ENCODE measurements around the gene PDZRN3. TPM values are rescaled to one million over a fixed set of nuclear protein-coding genes. Genes with fewer than 3 reads are reported as not detected.

The PDZRN3 gene
- total RNA-seq, 1 donor from 2014 or later: 3.4 TPM

DNA sequence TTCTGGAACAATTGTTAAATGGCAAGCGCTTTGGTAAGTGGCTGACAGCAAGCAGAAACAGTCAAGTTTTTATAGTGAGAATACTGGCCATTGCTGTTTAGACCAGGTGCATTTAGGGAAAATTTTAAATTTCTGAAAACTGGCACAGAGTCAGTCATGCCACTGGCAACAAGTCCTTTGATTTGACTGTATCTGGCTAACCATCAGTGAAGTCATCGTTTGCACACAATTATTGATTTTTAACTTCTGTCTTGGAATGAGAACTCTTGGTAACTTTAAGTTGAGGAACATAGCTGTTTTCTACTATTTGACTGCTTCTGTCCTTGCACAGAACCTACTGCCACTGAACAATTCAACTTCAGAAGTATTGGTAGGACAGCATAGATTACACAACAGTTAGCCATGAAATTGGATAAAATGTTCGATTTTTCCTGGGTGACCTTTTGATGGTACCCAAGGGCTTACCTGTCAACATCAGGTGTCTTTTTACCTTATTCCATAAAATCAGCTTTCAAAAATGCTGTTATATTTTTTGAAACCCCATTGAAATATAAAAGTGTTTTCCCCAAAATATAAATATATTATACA, 225.0 kb downstream of the PDZRN3 start:
- no peak overlapping the region for H2AFZ ChIP-seq (replicated peaks)
- no peaks in the 10 kb centered on the region for H3K9me3 ChIP-seq (ENCODE audit: low read depth)
- H3K27ac ChIP-seq: no peak overlapping the region
- no peak overlapping the region for H3K9ac ChIP-seq
- H3K27me3 ChIP-seq: no peaks in the 10 kb centered on the region
- DNase-seq (ENCODE audit: low spot score): no peak
- H3K27ac Mint-ChIP-seq: no peak overlapping the region
- peaks cover 2% of the 10 kb centered on the region for H3K9me3 Mint-ChIP-seq
- H4K20me1 ChIP-seq (ENCODE audit: low read depth): no peaks in the 10 kb centered on the region
- peaks cover 13% of the 10 kb centered on the region for H3F3A ChIP-seq (ENCODE audit: low read depth)
- peaks cover 46% of the 10 kb centered on the region for H3K4me1 Mint-ChIP-seq
- H3K36me3 Mint-ChIP-seq: peaks cover 15% of the 10 kb centered on the region
- no peaks in the 10 kb centered on the region for H3K27me3 Mint-ChIP-seq (ENCODE audit: insufficient read depth, low read depth)
- H3K4me2 ChIP-seq: no peak overlapping the region
- peaks cover 32% of the 10 kb centered on the region for H3K4me1 ChIP-seq
- no peaks in the 10 kb centered on the region for H3K36me3 ChIP-seq
- TF ChIP-seq EZH2phosphoT487 (IDR thresholded peaks at IDR 0.05): no peak
- TF ChIP-seq EZH2 (IDR thresholded peaks at IDR 0.05): no peak
- TF ChIP-seq, protein P1, sequence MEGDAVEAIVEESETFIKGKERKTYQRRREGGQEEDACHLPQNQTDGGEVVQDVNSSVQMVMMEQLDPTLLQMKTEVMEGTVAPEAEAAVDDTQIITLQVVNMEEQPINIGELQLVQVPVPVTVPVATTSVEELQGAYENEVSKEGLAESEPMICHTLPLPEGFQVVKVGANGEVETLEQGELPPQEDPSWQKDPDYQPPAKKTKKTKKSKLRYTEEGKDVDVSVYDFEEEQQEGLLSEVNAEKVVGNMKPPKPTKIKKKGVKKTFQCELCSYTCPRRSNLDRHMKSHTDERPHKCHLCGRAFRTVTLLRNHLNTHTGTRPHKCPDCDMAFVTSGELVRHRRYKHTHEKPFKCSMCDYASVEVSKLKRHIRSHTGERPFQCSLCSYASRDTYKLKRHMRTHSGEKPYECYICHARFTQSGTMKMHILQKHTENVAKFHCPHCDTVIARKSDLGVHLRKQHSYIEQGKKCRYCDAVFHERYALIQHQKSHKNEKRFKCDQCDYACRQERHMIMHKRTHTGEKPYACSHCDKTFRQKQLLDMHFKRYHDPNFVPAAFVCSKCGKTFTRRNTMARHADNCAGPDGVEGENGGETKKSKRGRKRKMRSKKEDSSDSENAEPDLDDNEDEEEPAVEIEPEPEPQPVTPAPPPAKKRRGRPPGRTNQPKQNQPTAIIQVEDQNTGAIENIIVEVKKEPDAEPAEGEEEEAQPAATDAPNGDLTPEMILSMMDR (IDR thresholded peaks at IDR 0.05): no peak
- H3K4me3 ChIP-seq: no peak overlapping the region
- H3K4me3 Mint-ChIP-seq: no peak overlapping the region
- no peaks in the 10 kb centered on the region for H3K79me2 ChIP-seq (ENCODE audit: low read depth)

DNA sequence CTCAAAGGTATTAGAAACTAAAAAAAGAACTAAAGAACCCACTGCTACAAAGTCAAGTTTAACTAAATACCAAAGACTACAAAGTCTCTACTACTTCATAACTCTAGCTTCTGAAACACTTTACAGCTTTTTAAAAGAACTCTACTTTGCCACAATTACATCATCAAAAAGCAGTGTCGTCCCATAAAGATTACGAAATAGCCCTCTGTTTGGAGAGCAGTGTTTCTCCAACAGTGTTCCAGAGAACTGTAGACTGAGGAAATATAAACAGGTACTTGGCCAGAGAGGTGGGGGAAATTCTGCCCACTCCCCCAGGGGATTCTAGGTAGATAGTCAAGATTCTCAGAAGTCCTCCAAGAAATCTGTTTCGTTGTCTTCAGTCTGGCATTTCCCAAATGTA, 225.6 kb downstream of the PDZRN3 start:
- Histone ChIP-seq H2AFZ (replicated peaks) (no peak overlapping the region), H3F3A (ENCODE audit: low read depth) (peaks cover 6% of the 10 kb centered on the region), H3K9me3 (ENCODE audit: low read depth) (no peaks in the 10 kb centered on the region), H3K9ac (no peak overlapping the region), H3K79me2 (ENCODE audit: low read depth) (no peaks in the 10 kb centered on the region), H3K4me2 (no peak overlapping the region), H3K4me3 (no peak overlapping the region), H3K36me3 (no peaks in the 10 kb centered on the region), H3K27me3 (no peaks in the 10 kb centered on the region), H3K27ac (no peak overlapping the region), H4K20me1 (ENCODE audit: low read depth) (no peaks in the 10 kb centered on the region), H3K4me1 (peaks cover 26% of the 10 kb centered on the region)
- TF ChIP-seq EZH2phosphoT487 (IDR thresholded peaks at IDR 0.05) (no peak), EZH2 (IDR thresholded peaks at IDR 0.05) (no peak)
- TF ChIP-seq, protein P1 (IDR thresholded peaks at IDR 0.05): no peak
- Mint-ChIP-seq H3K27me3 (ENCODE audit: insufficient read depth, low read depth) (no peaks in the 10 kb centered on the region), H3K4me3 (no peak overlapping the region), H3K4me1 (peaks cover 39% of the 10 kb centered on the region), H3K27ac (peak overlapping the region; percentile 70), H3K9me3 (peaks cover 2% of the 10 kb centered on the region), H3K36me3 (peaks cover 15% of the 10 kb centered on the region)
- no peak for DNase-seq (ENCODE audit: low spot score)

DNA sequence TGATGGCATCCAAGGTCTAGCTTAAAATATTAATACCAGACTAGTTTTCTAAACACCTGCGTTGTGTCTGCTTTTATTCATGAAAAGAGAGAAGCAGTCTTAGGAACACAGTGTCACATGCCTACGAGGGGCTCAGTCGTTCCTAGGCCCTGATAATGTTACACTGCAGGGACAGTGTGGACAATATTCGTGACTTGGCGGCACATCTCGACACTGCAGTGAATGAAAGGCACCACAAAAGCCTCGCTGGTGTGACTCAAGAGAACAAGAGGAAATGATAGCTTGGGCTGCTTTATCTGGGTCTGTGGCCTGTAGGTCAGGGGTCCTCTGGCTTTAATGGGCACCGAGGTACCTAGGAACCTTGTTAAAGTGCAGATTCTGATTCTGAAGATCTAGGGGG, 226.7 kb downstream of the PDZRN3 start:
- no peak overlapping the region for H3K4me3 Mint-ChIP-seq
- Histone ChIP-seq H3F3A (ENCODE audit: low read depth) (peaks cover 6% of the 10 kb centered on the region), H3K79me2 (ENCODE audit: low read depth) (no peaks in the 10 kb centered on the region), H2AFZ (replicated peaks) (no peak overlapping the region), H3K9me3 (ENCODE audit: low read depth) (no peaks in the 10 kb centered on the region), H4K20me1 (ENCODE audit: low read depth) (no peaks in the 10 kb centered on the region), H3K27me3 (no peaks in the 10 kb centered on the region), H3K4me3 (no peak overlapping the region), H3K4me1 (peaks cover 23% of the 10 kb centered on the region), H3K4me2 (peak overlapping the region; percentile 26), H3K27ac (no peak overlapping the region), H3K36me3 (no peaks in the 10 kb centered on the region), H3K9ac (no peak overlapping the region)
- TF ChIP-seq EZH2 (IDR thresholded peaks at IDR 0.05): no peak
- TF ChIP-seq EZH2phosphoT487 (IDR thresholded peaks at IDR 0.05): no peak
- TF ChIP-seq, protein P1 (IDR thresholded peaks at IDR 0.05): no peak
- peaks cover 10% of the 10 kb centered on the region for H3K36me3 Mint-ChIP-seq
- no peaks in the 10 kb centered on the region for H3K27me3 Mint-ChIP-seq (ENCODE audit: insufficient read depth, low read depth)
- peaks cover 31% of the 10 kb centered on the region for H3K4me1 Mint-ChIP-seq
- no peaks in the 10 kb centered on the region for H3K9me3 Mint-ChIP-seq
- no peak overlapping the region for H3K27ac Mint-ChIP-seq
- no peak for DNase-seq (ENCODE audit: low spot score)
